NCI-H2107 (cell line): ENCODE measurements around the gene GRM3.
A peak's percentile ranks its signal among the peaks of the same experiment; 100 is the strongest.

Experiments used
- DNase-seq: peaks from one replicate; lab custom pipeline; 2025; lab: John Stamatoyannopoulos, UW

Gene GRM3

DNA sequence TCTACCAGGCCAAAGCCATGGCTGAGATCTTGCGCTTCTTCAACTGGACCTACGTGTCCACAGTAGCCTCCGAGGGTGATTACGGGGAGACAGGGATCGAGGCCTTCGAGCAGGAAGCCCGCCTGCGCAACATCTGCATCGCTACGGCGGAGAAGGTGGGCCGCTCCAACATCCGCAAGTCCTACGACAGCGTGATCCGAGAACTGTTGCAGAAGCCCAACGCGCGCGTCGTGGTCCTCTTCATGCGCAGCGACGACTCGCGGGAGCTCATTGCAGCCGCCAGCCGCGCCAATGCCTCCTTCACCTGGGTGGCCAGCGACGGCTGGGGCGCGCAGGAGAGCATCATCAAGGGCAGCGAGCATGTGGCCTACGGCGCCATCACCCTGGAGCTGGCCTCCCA, 142.7 kb downstream of the GRM3 start:
- DNase-seq, result no peak

- no peak for DNase-seq
Measured at GRCh38 chr7:86788948-86789347, 145.2 kb downstream of the GRM3 start.

GRCh38 chr7:86790383-86790782, 146.7 kb downstream of the GRM3 start:
- DNase-seq, result no peak

GRCh38 chr7:86792260-86792659, 148.6 kb downstream of the GRM3 start:
- DNase-seq, result no peak

- DNase-seq, result no peak
Measured at GRCh38 chr7:86793136-86793535, 149.4 kb downstream of the GRM3 start.

DNA sequence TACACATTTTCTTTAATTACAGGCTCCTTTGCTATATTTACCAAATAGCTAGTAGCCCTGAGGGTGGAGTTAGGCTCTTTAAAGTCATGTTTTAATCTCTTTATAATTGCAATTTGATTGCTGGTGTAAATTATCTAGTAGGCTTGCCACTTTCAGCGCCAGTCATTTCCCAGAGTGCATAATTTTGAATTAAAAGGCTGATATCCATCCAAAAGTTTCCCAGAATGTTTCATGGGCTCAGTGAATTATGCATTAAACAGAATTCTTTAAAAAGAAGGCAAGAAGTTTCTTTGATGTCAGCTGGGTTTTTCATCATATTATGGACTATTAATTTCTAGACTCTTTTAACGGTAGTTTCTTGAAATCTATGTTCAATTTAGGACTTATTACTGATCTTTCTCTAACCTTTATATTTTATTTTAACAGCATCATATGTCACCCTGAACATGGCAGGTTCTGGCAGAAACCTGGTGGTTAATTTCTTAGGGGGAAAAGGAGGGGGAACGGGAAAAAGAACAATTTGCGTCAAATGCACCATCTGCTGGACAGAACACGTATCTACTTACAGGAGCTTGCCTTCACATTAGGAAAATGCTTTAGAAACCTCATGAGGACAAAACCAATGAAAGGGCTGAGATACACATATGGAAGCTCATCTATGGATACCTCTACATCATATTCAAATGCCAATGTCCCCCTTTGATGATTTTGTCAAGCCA, 171.1 kb downstream of the GRM3 start:
- no peak for DNase-seq

DNA sequence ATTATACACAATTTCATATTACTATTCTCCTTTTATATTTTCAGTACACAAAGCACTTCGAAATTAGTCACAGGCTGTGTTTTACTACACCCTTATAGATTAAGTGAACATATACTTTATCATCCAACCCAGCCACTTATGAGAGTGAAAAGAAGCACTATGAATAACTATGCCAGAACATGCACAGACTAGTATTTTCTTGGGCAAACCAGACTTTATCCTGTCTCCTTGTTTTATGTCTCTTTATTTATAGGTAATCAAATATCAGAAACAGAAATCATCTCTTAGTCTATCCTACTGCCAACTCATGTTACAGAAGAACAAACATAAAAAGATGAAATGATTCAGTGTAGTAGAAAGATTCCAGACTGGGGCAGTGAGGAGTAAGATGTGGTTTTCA, 171.8 kb downstream of the GRM3 start:
- no peak for DNase-seq

- no peak for DNase-seq
Measured at GRCh38 chr7:86818903-86819302, 175.2 kb downstream of the GRM3 start.

DNA sequence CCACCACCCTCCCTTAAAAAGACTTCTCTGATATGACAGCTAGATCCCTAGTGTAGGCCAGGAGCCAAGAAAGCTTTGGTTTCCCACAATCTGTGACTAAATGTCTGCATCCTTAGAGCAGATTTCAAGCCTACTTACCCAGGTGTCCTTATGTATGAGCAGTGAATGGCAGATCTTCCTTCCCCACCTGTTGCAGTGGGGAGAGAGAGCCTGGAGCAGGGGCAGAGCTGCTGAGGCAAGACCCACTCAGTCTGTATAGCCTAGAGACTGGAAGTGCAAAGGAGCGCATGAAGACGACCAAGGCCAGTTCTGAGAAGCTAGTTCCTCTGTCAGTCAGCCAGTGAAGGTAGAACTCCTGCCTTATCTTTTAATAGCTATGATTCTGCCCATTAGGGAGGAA, 180.1 kb downstream of the GRM3 start:
- DNase-seq, result no peak

- no peak for DNase-seq
Measured at GRCh38 chr7:86825264-86825663, 181.6 kb downstream of the GRM3 start.

- DNase-seq, result no peak
Measured at GRCh38 chr7:86826948-86827347, 183.2 kb downstream of the GRM3 start.

DNA sequence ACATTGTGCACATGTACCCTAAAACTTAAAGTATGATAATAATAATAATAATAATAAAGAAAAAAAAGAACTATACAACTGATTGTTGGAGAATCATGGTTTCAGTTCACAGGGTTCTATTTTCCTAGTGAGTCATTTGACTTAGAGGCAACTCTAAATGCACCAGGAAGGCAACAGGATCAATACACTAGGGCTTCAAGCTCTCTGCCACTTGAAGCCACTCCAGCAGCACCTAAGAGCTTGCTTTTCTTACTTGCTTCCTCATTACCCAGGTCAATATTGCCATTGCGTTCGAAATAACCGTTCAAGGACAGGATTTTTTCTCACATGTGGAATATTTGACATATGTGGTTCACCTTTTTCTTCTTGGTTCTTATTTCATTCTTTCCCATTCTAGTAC, 189.7 kb downstream of the GRM3 start:
- peak; percentile 30 for DNase-seq

DNA sequence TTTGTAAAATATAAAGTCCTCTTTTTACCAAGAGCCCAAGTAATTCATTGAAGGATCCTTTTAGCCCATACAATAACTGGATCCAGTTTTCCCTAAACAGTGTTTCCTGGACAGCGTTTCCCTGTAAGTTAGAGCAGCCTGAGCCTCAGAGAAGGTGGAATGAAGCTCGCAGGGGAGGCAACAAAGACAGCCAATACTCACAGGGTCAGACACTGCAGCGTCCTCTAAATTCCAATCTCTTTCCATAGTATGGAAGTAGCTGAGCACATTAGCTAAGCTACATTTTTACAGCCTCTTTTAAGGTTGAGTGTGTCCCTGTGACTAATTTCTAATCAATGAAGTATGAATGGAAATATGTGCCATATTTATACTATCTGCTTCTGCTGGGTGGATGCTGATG, 193.5 kb downstream of the GRM3 start:
- no peak for DNase-seq

- no peak for DNase-seq
Measured at GRCh38 chr7:86844608-86845007, 200.9 kb downstream of the GRM3 start.

GRCh38 chr7:86846494-86847190, 202.9 kb downstream of the GRM3 start:
- no peak for DNase-seq

- no peak for DNase-seq
Measured at GRCh38 chr7:86848226-86848625, 204.5 kb downstream of the GRM3 start.

GRCh38 chr7:86851566-86851965, 207.9 kb downstream of the GRM3 start:
- no peak for DNase-seq

DNA sequence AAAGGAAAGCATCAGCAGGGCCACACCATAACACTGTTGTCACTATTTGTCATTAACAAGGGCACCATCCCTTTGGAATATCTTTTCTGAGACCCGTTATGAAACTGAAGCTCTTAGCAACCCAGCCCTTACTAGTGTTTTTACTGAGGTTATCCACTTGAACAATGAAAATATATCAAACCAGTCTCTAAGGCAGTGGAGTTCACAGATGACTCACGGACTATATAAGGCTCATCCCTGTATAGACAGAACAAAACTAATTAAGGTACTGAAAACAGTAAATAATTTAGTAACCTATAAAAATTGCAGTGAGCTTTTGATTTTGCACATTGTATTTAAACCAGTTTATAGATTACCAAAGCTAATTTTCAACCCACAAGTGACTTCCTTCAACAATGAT, 219.7 kb downstream of the GRM3 start:
- no peak for DNase-seq

GRCh38 chr7:86867163-86867762, 223.6 kb downstream of the GRM3 start:
- no peak for DNase-seq

- DNase-seq, result no peak
Measured at GRCh38 chr7:86876146-86876545, 232.4 kb downstream of the GRM3 start.

- DNase-seq, result no peak
Measured at GRCh38 chr7:86884152-86884551, 240.4 kb downstream of the GRM3 start.

DNA sequence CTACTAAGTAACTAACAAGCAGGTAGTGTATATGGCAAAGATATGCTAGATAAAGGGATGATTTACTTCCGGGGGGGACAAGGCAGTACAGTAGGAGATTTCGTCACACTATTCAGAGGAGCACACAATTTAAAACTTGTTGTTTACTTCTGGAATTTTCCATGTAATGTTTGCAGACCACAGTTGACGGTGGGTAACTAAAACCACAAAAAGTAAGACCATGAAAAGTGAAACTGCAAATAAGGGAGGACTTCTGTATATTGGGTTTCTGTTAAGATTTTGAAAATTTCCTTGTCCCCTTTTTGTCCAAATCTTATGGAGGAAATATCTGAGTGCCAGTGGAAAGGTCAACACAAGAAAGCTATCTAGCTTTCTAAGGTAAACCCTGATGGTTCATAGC, 245.8 kb downstream of the GRM3 start:
- DNase-seq, result no peak

DNA sequence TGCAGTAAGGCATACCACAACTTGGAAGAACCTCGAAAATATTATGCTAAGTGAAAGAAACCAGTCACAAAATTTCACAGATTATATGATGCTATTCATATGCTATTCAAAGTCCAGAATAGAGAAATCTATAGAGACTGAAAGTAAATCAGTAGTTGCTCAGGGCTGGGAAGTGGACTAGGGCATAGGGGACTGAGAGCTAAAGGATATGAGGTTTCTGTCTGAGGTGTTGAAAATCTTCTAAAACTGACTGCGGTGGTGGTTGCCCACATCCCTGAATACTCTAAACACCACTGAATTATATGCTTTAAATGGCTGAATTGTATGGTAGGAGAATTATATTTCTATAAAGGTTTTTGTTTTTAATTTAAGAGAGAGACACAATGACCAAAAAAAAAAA, 254.5 kb downstream of the GRM3 start:
- DNase-seq, result no peak
